ENCODE results near the gene TOR1B. TPM values are rescaled to one million over a fixed set of nuclear protein-coding genes. Genes with fewer than 3 reads are reported as not detected.

TOR1B gene
- total RNA-seq, 2 experiments from 2014 or later: 13.3 to 14.9 TPM

GRCh38 chr9:129835128-129835859, 32.3 kb downstream of the TOR1B start, which contains the start of the genes C9orf78 and USP20:
Gene C9orf78 (minus strand): TSS chr9:129835275. CDS start chr9:129835221, 54 bp downstream.
Gene USP20 (plus strand): TSS chr9:129835458. CDS start chr9:129852556, 17,098 bp downstream.
- H3K4me1 ChIP-seq (ENCODE audit: insufficient read depth, low read length, poor library complexity, severe bottlenecking): peaks cover 46% of the 10 kb centered on the region
- H3K4me2 ChIP-seq (ENCODE audit: low read length): peak within 1 kb of the TSS; percentile 96
- peaks cover 29% of the 10 kb centered on the region for H3K36me3 ChIP-seq (ENCODE audit: insufficient read depth, low read length)
- DNase-seq (ENCODE audit: low spot score): peak; percentile 99
- BruUV-seq (replicated peaks): no TSS peak
- peak within 1 kb of the TSS; percentile 68 for H2AFZ ChIP-seq (ENCODE audit: low read length)
- peak within 1 kb of the TSS; percentile 93 for H3K4me3 ChIP-seq (ENCODE audit: low read depth, low read length, poor library complexity, severe bottlenecking)
- POLR2A ChIA-PET: interaction anchor here (1.9 kb wide), 1 partner anchor 50 kb away, joined by 7 read pairs; no protein-coding TSS in a partner anchor
- H3K9me2 ChIP-seq (ENCODE audit: insufficient read depth, low read length): no peaks in the 10 kb centered on the region
- H3K79me2 ChIP-seq (ENCODE audit: insufficient read depth, low read depth, low read length): peaks cover 30% of the 10 kb centered on the region
- intact Hi-C loops (cut with micrococcal nuclease; ENCODE audit: unreplicated experiment): loop anchor here (2.0 kb wide), 2 partner anchors 50 to 208 kb away; partner anchors contain the start of gene FNBP1
- CTCF ChIA-PET (ENCODE audit: unreplicated experiment): interaction anchor here (0.6 kb wide), 1 partner anchor 12 kb away, joined by 3 read pairs; no protein-coding TSS in a partner anchor
- no peaks in the 10 kb centered on the region for H3K9me3 ChIP-seq (ENCODE audit: low read length)
- TF ChIP-seq CTCF (conservative IDR thresholded peaks at IDR 0.05; ENCODE audit: low read length) (no peak), EZH2phosphoT487 (IDR thresholded peaks at IDR 0.05; ENCODE audit: borderline replicate concordance, low read depth, low read length) (no peak)
- peak within 1 kb of the TSS; percentile 49 for H3K27ac ChIP-seq (ENCODE audit: low read depth, low read length, poor library complexity, severe bottlenecking)
- peaks cover 7% of the 10 kb centered on the region; the same call in 1 of the 2 replicates for H4K20me1 ChIP-seq (ENCODE audit: insufficient read depth, low read length)

- no peak for DNase-seq (ENCODE audit: low spot score)
- TF ChIP-seq EZH2phosphoT487 (IDR thresholded peaks at IDR 0.05; ENCODE audit: borderline replicate concordance, low read depth, low read length): no peak
- no peak for TF ChIP-seq CTCF (conservative IDR thresholded peaks at IDR 0.05; ENCODE audit: low read length)
- BruUV-seq (replicated peaks): TSS peak; percentile 67
- peaks cover 30% of the 10 kb centered on the region for H3K79me2 ChIP-seq (ENCODE audit: insufficient read depth, low read depth, low read length)
- H3K36me3 ChIP-seq (ENCODE audit: insufficient read depth, low read length): peaks cover 23% of the 10 kb centered on the region
- no peaks in the 10 kb centered on the region for H3K9me2 ChIP-seq (ENCODE audit: insufficient read depth, low read length)
- peak overlapping the region; percentile 96 for H3K4me2 ChIP-seq (ENCODE audit: low read length)
- intact Hi-C loops (cut with micrococcal nuclease; ENCODE audit: unreplicated experiment): loop anchor here (2.0 kb wide), 2 partner anchors 49 to 207 kb away; partner anchors contain the start of gene FNBP1
- H3K4me1 ChIP-seq (ENCODE audit: insufficient read depth, low read length, poor library complexity, severe bottlenecking): peaks cover 48% of the 10 kb centered on the region
- H3K4me3 ChIP-seq (ENCODE audit: low read depth, low read length, poor library complexity, severe bottlenecking): peak overlapping the region; percentile 93
- H4K20me1 ChIP-seq (ENCODE audit: insufficient read depth, low read length): peaks cover 7% of the 10 kb centered on the region; the same call in 1 of the 2 replicates
- no peaks in the 10 kb centered on the region for H3K9me3 ChIP-seq (ENCODE audit: low read length)
- peak overlapping the region; percentile 49 for H3K27ac ChIP-seq (ENCODE audit: low read depth, low read length, poor library complexity, severe bottlenecking)
- peak overlapping the region; percentile 22 for H2AFZ ChIP-seq (ENCODE audit: low read length)
- POLR2A ChIA-PET: interaction anchor here (1.9 kb wide), 1 partner anchor 49 kb away, joined by 7 read pairs; no protein-coding TSS in a partner anchor
- CTCF ChIA-PET (ENCODE audit: unreplicated experiment): interaction anchor here (0.6 kb wide), 1 partner anchor 12 kb away, joined by 3 read pairs; no protein-coding TSS in a partner anchor
Measured at GRCh38 chr9:129835860-129836223, 32.9 kb downstream of the TOR1B start.
